ENCODE results near the gene XRCC3.

XRCC3 gene

GRCh38 chr14:103738166-103738565, 22.9 kb upstream of the XRCC3 start:
- no peak for DNase-seq

- DNase-seq: no peak
Measured at GRCh38 chr14:103737432-103738045, 22.3 kb upstream of the XRCC3 start.

DNA sequence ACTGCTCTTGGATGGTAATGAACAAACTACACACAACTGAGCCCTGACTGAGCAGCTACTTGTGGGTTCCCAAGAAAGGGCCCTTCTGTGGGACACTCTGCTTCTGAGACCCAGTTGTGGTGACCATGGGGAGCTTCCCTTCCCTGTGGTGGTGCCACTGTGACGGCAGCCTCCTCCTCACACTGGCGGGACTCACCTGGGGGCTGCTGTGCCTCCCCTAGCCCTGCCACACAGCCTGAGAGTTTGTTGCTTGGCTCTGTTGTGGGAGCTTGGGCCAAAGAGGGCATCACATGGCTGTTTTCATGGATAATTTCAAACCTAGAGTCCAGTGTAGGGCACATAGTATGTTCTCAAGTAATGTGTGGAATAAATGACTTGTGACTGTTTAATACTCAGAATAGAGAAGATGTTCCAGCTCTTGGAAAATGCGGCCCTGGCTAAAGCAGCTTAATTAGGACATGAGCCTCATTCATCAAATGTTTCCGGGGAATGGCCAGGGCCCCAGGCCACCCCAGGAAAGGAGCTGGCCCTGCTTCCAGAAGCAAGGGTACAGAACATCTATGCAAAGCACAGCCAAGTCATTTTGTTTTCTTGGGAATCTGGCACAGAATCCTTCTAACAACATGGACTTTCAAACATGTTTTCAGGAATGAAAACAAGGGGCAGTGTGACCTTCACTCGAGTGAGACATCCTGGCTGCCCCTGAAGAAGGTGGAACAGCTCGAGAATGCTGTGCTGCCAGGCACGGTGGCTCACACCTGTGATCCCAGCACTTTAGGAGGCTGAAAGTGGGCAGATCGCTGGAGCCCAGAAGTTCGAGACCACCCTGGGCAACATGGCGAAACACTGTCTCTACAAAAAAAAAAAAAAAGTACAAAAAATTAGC, 21.5 kb upstream of the XRCC3 start:
- DNase-seq: no peak

- no peak for DNase-seq
Measured at GRCh38 chr14:103735815-103736545, 20.7 kb upstream of the XRCC3 start.

GRCh38 chr14:103735439-103735814, 20.2 kb upstream of the XRCC3 start:
- DNase-seq: no peak

- DNase-seq: no peak
Measured at GRCh38 chr14:103735022-103735421, 19.8 kb upstream of the XRCC3 start.

DNA sequence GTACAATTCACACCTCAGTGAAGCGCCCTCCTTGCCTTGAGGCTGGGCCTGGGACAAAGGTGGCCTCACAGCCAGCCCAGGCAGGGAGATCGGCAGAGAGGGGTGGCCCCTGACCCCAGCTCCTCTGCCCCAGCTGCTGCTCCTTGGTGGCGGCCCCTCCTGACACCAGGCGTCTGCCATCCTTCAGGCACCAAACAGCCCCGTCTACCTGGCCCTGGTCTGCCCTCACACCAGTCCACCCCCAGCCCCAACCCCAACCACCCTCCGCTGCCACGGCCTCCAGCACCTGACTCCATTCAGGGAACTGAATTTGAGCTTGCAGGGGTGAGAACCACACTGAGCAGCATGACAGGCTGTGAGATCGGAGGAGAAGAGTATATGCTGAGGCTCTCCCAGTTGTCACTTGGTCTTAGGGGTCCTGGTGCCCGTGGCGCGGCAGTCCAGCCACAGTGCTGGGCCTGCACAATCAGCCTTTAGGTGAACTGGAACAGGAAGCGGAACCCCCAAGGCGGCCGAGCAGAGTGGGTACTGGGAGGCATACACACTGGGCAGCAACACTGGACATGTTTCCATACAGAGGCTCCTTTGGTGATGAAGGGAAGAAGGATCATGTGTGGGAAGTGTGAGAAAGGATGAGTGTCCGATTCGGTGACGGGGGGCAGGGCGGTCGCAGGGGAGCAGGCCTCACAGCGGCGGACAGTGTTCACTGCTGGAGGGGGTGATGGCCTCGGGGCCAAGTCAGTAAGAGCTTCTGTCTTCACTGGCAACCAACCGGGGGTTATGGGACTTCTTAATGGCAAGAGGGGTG, 19.0 kb upstream of the XRCC3 start:
- DNase-seq: no peak

DNA sequence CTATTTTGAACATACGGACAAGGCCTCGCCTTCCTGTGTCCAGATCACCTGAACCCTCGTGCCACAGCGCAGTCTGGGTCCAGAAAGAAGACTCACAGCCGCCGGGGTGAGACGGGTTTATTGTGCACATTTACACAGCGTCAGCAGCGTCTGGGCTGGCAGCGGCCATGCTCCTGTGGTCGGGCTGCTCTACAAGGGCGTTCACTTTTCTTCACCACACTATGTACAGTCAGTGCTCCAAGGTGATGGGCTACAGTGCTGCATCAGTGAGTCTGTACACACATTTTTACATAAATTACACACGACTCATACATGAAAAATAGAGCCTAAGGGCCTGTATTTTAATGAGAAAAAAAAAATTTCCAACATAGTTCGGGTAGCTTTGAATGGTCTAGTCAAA, 18.4 kb upstream of the XRCC3 start:
- no peak for DNase-seq

DNA sequence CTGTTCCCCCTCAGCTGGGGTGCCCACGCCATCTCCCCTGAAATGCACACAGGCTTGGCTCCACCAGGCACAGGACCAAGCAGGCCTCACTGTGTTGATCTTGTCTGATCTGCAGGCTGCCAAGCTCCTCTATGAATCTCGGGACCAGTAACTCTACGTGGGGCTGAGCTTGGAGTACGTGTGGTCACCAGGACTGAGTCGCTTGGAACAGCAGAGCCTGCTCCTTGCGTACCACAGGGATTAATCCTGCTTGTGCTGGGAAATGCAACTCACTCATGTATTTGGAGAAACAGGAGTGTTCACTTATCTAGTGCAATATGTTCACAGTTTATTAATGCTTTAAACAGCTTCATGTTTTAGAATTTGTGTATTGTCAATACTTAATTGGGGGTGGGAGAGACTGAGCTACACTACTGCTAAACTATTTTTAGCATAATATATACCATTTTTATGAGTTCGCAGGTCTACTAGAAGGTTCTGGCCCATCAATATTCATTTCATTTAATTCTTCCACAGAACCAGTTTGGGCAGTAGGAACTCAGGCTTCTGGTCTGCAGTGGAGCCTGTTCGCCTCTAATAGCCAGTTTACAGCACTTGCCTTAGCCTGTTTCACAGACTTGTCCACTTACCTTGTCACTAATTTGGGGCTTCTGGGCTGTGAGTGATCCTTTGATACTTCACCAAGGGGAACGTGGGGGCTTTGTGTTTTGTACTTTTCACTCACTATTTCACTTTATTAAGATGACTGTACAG, 17.8 kb upstream of the XRCC3 start:
- DNase-seq: no peak

DNA sequence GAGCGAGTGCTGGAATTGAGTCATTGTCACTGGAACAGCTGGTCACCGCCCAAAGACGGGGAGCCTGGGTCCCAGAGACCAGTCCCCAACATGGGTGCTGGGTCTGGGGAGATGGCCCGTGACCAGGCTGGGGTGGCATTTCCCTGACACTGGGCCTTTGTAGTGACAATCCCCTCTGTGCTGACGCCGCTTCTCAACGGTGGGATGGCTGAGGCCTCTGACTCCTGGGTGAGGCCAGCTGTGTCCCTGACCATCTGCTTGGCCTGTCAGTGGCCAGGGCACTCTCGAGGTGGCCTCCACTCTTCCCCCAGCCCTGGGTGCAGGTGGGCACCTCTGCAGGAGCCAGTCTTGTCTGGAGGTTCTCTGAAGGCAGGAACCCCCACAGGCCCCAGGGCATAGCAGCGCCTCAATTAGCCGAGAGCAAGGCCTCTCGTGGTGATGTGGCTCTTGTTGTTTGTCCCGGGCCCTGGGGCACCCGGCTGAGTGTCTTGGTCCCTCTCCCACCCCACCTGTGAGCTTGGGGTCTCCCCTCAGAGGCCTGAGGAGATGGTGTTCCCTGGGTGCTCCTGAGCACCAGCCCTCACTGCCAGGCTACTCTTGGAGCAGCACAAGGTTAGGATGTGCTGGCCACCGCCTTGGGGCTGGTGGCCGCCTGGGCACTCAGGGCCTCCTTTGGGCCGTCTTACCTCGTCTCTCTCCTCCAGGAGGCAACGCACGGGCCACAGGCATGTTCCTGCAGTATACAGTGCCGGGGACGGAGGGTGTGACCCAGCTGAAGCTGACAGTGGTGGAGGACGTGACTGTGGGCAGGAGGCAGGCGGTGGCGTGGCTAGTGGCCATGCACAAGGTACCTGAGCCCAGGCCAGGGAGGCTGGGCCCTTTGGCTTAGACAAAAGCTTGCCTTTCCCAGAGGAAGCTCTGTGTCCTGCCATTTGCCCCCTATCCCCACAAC, 16.9 kb upstream of the XRCC3 start:
- DNase-seq: no peak

DNA sequence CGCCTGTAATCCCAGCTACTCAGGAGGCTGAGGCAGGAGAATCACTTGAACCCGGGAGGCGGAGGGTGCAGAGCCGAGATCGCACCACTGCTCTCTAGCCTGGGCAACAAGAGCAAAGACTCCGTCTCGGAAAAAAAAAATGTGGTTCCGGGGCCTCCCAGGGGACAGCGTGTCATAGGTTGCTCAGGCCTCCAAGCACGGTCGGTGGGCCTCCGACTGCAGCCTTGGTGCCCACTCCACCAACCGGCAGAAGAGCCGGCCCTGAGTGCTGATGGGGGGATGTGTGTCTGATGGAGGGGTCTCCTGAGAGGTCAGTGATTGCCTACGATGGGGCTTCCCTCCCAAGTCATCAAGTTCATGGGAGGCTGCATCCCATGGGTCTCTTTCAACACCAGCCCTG, 16.2 kb upstream of the XRCC3 start:
- DNase-seq: no peak

GRCh38 chr14:103730490-103731035, 15.3 kb upstream of the XRCC3 start:
- no peak for DNase-seq

GRCh38 chr14:103729496-103730448, 14.5 kb upstream of the XRCC3 start:
- DNase-seq: no peak

DNA sequence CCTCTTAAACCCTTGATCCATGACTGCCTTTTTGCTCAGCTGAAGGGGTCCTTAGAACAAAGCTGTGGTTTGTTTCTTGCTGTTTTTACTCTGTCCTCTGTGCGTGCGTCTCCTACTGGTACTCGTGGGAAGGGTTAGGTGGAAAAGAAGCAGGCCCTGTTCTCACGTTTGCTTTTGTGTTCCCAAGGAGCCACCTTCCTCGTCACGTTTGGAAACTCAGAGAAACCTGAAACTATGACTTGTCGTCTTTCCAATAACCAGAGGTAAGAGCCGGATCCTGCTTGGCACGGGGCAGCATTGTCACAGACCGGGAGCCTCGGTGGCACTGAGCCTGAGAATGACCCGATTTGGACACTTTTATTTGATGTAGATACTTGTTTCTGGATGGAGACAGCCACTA, 13.5 kb upstream of the XRCC3 start:
- no peak for DNase-seq

- no peak for DNase-seq
Measured at GRCh38 chr14:103728141-103728540, 12.9 kb upstream of the XRCC3 start.

- DNase-seq: no peak
Measured at GRCh38 chr14:103727313-103727980, 12.2 kb upstream of the XRCC3 start.

DNA sequence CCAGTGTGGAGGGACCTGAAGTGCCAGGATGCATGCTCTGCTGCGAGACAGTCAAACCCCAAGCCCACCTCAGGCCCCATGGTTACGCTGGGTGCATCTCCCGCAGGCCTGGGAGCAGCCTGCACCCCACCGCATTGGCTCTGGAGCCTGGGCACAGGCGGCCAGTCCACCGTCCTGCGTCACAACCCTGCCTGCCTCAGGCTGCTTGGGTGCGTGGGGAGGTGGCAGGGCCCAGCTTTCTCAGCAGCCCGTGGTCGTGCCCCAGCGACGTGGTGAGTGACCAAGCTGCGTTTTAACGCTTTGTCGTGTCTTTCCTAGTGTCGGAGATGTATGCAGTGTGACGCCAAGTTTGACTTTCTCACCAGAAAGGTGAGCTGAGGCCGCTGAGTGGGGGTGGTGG, 11.2 kb upstream of the XRCC3 start:
- DNase-seq: no peak

- no peak for DNase-seq
Measured at GRCh38 chr14:103725739-103726395, 10.6 kb upstream of the XRCC3 start.
